HT-29 (cell line): ENCODE data around the gene SPO11. TPM values are rescaled to one million over a fixed set of nuclear protein-coding genes. Genes with fewer than 3 reads are reported as not detected.
A peak's percentile ranks its signal among the peaks of the same experiment; 100 is the strongest.

Experiments used
- DNase-seq: peaks from one replicate; pipeline ENCODE4 v3.0.0-alpha.2; 2015; ENCODE audit warnings: low spot score
- small RNA-seq: library from RNA; depleted of rRNA; stranded (forward); fragments of <200 nt; gene quantifications from one replicate; pipeline ENCODE3, GENCODE V24; 2014
- total RNA-seq: library from RNA; depleted of rRNA; stranded (reverse); fragments of >200 nt; shearing (Covaris generic); gene quantifications from 2 replicates; pipeline ENCODE4 v1.2.3, GENCODE V29; 2014; rRNA removed

SPO11 gene
- total RNA-seq, 1 experiment from 2014 or later = not detected

DNA sequence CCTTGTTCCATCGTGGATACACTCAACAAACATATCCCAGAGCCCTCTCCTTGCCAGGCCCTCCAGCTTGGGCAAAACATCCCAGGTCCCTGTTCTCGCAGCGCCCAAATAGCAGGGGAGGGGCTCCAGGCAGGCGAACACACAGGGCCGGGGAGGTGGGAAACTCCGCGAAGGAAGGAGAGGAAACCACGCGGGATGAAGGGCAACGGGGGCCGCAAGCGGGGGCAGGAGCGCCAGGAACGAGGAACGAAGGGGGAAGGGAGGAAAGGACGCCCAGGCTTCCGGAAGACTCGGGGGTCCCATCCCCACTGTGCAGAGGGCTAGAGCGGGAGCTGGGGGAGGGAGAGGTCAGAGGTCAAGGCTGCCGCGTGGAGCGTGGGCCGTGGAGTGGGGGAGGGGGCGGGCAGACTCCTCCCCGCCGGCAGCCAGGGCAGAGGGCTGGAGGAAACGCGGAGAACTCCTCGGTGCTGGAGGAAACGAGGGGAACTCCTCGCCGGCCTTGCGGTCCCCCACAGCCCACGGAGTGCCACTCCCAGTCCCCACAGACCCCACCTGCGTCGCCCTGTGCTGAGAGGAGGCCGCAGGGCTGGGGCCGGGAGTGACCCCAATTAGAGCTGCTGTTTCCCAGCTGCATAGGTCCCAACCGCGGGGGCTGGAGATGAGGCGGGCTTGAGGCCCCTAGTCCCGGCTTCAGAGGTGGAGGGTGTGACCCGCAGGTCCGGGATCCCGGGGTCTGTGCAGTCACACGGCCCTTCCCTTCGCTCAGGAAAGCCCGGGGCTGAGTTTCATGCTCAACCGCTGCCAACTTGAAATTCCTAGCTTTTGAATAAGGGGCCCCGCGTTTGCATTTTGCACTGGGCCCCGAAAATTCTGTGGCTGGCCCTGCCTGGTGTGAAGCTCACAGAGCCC lies 60.3 kb downstream of the SPO11 start:
- no peak for DNase-seq

DNA sequence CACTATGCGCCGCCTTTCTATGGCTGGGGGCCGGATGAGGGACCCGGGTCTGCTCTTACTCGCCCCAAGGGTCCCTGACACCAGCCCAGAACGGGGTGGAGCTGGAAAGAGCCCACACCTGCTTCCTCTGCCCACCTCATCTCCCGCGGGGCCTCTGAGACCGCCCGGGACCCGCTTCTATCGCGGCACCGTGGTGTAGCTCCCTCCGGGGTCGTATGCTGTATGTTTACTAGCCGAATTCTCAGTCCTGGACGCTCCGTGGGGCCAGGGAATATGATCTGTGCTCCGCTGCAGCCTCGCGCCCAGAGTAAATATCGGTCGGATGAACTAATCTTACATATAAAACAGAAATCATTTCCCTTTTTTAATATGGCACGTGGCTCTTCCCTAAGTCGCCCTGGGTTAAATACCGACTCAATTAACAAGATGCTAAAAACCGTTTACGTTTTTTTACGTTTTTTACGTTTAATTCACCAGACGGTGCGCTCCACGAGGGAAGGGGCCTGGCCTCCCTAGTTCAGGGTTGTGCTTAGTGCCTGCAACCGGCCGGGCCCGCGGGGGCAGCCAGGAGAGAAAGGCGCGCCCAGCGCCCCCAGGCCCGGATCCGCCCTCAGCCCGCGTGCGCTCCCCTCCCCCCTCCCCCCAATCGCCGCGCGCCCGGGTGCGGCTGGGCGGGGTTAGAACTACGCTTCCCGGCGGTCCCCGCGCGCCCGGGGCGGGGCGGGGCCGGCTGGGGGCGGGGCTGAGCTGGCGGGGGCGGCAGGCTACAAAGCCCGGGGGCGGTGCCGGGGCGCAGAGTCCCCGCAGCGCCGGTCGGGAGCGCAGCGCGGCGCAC lies 61.2 kb downstream of the SPO11 start, which contains the start of gene RBM38:
Gene RBM38 (plus strand): TSS at position 793 of the 835 bp plus-strand sequence. CDS start 186 bp downstream, outside the sequence.
- peak; percentile 74 for DNase-seq

GRCh38 chr20:57391439-57392301 lies 62.1 kb downstream of the SPO11 start:
- no peak for DNase-seq

- peak; percentile 38 for DNase-seq
Observed at GRCh38 chr20:57392512-57393271, 63.1 kb downstream of the SPO11 start.

Small RNA genes within 50 kb of the gene (small RNA-seq; reads per million reads assigned to genes)
- not detected for gene MIR4325
- not detected for gene RF00019
- gene RPL39P39 = not detected

Other genes with a start within 250 kb of the SPO11 start
- gene BMP7, start 63.2 kb upstream of the SPO11 start, total RNA-seq = not detected in 2 replicates
- gene RAE1, start 21.5 kb downstream of the SPO11 start, total RNA-seq = 57.7 and 67.9 TPM in 2 replicates
- 98.7 and 102 TPM in 2 replicates for gene RBM38, start 61.6 kb downstream of the SPO11 start, total RNA-seq
- gene CTCFL, start 195.3 kb downstream of the SPO11 start, total RNA-seq = not detected in 2 replicates
- gene PCK1, start 231.3 kb downstream of the SPO11 start, total RNA-seq = 0.94 and 1.9 TPM in 2 replicates